ENCODE data around the gene CCDC7.
"Not testable (repeated sequence)": the region's sequence is repeated elsewhere in the genome, so short reads cannot be mapped to it uniquely, and the experiment has no call there.

The CCDC7 gene

DNA sequence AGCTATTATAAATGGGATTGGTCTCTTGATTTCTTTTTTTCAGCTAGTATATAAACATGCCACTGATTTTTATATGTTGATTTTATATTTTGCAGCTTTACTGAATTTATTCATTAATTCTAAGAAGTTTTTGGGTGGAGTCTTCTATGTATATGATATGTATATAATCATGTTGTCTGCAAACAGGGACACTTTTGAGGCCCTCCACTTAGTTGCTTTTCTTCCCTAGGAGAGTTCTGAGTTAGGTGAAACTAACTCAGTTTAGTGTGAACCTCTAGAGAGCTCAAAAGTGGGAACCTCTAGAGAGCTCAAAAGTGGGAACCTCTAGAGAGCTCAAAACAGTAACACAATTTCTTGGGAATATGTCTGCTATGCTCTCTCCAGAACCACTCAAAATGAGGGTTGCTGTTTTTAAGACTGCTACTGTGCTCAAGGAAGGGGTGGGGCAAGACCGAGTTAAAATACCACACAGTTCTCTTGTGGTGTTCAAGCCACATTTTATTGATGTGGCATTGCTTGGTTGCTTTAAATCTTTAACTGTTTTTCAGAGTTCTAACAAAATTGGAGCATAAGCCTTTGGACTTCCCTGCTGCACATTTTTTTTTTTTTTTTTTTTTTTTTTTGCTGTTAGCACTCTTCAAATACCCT, 13.2 kb downstream of the CCDC7 start:
- no peak for DNase-seq

- no peak for DNase-seq
These were observed 15.3 kb downstream of the CCDC7 start for GRCh38 chr10:32461203-32461602.

- no peak for DNase-seq
These were observed 25.3 kb downstream of the CCDC7 start for GRCh38 chr10:32471232-32471631.

- no peak for DNase-seq
These were observed 31.6 kb downstream of the CCDC7 start for GRCh38 chr10:32477499-32477898.

GRCh38 chr10:32481606-32482005, 35.7 kb downstream of the CCDC7 start:
- DNase-seq, result no peak

- DNase-seq, result not testable (repeated sequence)
These were observed 37.1 kb downstream of the CCDC7 start for GRCh38 chr10:32483019-32483502.

DNA sequence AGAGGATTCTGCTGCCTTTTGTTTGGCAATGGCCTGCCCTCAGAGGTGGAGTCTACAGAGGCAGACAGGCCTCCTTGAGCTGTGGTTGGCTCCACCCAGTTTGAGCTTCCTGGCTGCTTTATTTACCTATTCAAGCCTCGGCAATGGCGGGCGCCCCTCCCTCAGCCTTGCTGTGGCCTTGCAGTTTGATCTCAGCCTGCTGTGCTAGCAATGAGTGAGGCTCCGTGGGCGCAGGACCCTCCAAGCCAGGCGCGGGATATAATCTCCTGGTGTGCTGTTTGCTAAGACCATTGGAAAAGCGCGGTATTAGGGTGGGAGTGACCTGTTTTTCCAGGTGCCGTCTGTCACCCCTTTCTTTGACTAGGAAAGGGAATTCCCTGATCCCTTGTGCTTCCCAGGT, 42.1 kb downstream of the CCDC7 start:
- DNase-seq, result not testable (repeated sequence)

DNA sequence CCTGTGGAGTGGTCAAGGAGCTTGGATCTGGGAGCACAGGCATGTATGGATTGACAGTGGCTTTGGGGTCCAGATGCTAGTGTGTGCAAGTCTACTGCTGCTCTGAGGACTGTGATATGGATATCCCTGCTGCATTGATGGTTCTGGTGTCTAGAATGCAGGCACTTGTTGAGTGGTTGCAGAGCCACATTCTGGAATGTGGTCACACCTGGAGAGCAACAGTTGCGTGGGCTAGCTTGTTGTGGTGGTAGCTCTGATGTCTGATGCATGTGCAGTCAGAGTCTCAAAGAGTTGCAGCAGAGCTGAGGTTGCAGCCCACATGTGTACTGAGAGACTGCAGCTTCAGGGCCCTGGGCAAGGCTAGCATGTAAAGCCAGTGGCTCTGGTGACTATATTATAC, 43.2 kb downstream of the CCDC7 start:
- DNase-seq, result no peak

GRCh38 chr10:32489901-32490300, 44.0 kb downstream of the CCDC7 start:
- DNase-seq, result no peak

- not testable (repeated sequence) for DNase-seq
These were observed 48.6 kb downstream of the CCDC7 start for GRCh38 chr10:32494562-32494961.

GRCh38 chr10:32500136-32500535, 54.2 kb downstream of the CCDC7 start:
- DNase-seq, result not testable (repeated sequence)

- no peak for DNase-seq
These were observed 56.0 kb downstream of the CCDC7 start for GRCh38 chr10:32501906-32502305.

DNA sequence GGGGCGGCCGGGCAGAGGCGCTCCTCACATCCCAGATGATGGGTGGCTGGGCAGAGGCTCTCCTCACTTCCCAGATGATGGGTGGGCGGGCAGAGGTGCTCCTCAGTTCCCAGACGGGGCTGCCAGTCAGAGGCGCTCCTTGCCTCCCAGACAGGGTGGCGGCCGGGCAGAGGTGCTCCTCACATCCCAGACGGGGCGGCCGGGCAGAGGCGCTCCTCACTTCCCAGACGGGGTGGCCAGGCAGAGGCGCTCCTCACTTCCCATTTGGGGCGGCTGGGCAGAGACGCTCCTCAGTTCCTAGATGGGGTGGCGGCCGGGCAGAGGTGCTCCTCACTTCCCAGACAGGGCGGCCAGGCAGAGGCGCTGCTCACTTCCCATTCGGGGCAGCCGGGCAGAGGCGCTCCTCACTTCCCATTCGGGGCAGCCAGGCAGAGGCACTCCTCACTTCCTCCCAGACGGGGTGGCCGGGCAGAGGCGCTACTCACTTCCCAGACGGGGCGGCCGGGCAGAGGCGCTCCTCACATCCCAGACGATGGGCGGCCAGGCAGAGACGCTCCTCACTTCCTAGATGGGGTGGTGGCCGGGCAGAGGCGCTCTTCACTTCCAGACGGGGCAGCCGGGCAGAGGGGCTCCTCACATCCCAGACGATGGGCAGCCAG, 60.0 kb downstream of the CCDC7 start:
- DNase-seq, result not testable (repeated sequence)

GRCh38 chr10:32511599-32511998, 65.7 kb downstream of the CCDC7 start:
- no peak for DNase-seq

GRCh38 chr10:32516567-32517495, 70.9 kb downstream of the CCDC7 start:
- DNase-seq, result no peak

DNA sequence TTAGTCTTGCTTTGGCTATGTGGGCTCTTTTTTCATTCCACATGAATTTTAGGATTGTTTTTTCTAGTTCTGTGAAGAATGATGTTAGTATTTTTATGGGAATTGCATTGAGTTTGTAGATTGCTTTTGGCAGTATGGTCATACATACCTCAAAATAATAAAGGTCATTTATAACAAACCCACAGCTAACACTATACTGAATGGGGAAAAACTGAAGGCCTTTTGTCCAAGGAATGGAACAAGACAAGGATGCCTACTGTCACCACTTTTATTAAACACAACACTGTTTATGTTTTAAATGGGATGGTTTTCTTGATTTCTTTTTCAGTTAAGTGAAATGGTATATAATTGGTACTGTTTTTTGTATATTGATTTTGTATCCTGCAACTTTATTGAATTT, 84.3 kb downstream of the CCDC7 start:
- DNase-seq, result no peak

- no peak for DNase-seq
These were observed 92.3 kb downstream of the CCDC7 start for GRCh38 chr10:32538256-32538655.

DNA sequence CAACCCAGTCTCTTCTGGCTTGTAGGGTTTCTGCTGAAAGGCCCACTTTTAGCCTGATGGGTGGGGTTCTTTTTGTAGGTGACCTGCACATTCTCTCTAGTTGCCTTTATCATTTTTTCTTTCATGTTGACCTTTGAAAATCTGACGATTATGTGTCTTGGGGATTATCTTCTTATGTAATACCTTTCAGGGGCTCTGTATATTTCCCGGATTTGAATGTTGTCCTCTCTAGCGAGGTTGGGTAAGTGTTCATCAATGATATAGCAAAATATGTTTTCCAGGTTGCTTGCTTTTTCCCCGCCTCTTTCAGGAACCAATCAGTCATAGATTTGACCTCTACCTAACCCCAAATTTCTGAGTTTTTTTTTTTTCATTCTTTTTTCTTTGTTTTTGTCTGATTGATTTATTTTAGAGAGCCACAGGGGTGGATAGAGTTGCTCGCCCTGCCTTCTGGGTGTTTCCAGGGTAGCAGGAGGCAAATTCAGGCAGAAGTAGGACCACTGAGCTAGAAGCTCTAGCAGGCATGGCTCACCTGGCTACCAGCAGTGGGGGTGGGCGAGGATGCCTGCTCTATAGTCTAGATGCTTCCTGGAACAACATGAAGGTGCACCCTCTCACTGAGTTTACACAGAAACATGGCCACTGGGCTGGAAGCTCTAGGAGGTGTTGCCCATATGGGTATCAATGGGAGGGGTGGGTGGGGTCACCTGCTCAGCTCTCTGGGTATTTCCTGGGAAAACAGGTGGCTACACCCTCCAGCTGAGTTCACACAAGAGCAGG, 94.9 kb downstream of the CCDC7 start:
- DNase-seq, result no peak

GRCh38 chr10:32548208-32548607, 102.3 kb downstream of the CCDC7 start:
- DNase-seq, result no peak

DNA sequence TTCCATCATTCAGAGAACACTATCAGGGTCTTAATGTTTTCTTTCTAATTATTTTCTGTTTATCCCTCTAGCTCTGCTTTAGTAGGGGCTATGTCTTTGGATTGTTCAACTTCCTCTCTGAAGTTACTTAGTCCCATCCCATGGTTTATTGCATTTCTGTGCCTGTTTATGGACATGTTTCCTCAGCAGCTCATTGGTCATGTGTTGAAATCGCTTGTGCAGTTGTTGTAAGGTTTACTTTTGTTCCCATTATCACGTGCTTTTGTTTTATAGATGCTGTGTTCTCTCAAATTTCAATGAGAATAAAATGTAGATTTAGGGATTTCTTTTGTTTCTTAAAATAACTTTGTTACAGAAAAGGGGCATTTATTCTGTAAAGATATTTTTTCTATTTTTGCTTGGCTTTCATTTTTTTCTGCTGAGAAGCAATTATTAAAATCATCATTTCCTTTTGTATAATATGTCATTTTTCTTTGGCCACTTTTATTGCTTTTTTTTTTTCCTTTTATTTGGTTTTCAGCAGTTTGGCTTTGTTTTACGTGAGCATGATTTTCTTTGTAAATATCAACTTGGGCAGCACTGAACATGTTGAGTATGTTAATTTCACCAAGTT, 110.9 kb downstream of the CCDC7 start:
- no peak for DNase-seq

DNA sequence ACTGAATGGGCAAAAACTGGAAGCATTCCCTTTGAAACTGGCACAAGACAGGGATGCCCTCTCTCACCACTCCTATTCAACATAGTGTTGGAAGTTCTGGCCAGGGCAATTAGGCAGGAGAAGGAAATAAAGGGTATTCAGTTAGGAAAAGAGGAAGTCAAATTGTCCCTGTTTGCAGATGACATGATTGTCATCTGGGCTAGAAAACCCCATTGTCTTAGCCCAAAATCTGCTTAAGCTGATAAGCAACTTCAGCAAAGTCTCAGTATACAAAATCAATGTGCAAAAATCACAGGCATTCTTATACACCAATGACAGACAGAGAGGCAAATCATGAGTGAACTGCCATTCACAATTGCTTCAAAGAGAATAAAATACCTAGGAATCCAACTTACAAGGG, 116.8 kb downstream of the CCDC7 start:
- DNase-seq, result not testable (repeated sequence)

DNA sequence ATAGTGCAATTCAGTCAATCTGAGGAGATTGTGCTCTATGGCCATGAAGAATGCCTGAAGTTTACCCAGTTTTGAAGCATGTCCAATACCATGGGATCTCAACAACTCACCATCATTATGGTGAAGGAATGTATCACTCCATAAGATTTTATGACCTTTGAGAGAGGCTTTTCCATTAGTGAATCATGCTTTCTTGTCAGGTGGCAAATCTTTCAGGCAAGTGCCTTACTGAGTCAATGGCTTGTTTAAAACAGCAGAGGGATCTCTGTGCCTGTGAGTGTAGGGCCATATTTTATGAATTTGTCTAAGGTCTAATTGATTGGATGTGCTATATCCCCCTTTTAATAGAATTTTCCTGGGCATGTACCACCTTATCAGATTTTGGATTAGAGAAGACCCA, 131.5 kb downstream of the CCDC7 start:
- no peak for DNase-seq
